ENCODE measurements around the gene HSD17B14.

The HSD17B14 gene

DNA sequence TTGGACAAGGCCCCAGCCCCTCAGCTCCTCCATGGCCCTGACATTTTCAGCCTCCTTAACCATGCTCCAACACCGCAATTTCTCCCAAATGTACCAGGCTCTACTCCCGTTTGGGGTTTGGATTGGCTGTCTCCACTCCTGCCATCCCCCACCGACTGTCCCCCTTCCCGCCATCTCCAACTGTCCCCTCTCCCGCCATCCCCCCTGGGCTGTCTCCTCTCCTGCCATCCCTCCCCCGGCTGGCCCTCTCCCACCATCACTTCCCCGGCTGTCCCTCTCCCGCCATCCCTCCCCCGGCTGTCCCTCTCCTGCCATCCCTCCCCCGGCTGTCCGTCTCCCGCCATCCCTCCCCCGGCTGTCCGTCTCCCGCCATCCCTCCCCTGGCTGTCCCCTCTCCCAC, 30.8 kb downstream of the HSD17B14 start:
- TF ChIP-seq, protein P1, sequence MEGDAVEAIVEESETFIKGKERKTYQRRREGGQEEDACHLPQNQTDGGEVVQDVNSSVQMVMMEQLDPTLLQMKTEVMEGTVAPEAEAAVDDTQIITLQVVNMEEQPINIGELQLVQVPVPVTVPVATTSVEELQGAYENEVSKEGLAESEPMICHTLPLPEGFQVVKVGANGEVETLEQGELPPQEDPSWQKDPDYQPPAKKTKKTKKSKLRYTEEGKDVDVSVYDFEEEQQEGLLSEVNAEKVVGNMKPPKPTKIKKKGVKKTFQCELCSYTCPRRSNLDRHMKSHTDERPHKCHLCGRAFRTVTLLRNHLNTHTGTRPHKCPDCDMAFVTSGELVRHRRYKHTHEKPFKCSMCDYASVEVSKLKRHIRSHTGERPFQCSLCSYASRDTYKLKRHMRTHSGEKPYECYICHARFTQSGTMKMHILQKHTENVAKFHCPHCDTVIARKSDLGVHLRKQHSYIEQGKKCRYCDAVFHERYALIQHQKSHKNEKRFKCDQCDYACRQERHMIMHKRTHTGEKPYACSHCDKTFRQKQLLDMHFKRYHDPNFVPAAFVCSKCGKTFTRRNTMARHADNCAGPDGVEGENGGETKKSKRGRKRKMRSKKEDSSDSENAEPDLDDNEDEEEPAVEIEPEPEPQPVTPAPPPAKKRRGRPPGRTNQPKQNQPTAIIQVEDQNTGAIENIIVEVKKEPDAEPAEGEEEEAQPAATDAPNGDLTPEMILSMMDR (IDR thresholded peaks at IDR 0.05; ENCODE audit: borderline replicate concordance, insufficient read depth, low read depth, low read length) = no peak
- no peak overlapping the region for H3K4me3 ChIP-seq (ENCODE audit: low read depth, low read length)

DNA sequence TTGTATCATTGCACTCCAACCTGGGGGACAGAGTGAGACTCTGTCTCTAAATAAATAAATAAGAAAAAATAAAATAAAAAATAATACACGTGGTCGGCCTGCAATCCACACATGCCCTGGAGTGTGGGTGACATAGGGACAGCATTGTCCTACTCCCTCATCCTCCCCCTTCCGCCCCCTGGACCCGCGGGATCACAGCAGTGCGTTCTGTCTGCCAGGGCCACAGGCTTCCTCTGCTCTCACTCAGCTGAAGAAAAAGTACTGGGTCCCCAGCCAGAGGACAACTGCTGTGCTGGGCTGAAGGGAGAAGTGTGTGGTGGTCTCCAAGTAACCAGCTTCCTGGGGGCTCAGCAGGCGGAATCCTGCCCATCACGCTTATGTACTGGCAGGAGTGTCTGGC, 31.8 kb downstream of the HSD17B14 start:
- TF ChIP-seq, protein P1 (IDR thresholded peaks at IDR 0.05; ENCODE audit: borderline replicate concordance, insufficient read depth, low read depth, low read length) = no peak
- H3K4me3 ChIP-seq (ENCODE audit: low read depth, low read length) = no peak overlapping the region

DNA sequence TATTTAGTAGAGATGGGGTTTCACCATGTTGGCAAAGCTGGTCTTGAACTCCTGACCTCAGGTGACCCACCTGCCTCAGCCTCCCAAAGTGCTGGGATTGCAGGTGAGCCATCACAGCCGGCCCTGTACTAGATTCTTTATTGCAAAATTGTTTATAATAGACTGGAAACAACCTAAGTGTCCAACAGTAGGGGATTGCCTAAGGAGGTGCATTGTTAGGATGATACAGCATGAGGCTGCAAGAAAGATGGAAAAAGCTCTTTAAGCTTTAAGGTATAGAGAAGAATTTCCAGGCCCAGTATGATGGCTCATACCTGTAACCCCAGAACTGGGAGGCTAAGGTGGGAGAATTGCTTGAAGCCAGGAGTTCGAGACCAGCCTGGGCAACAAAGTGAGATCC, 33.7 kb downstream of the HSD17B14 start:
- TF ChIP-seq, protein P1 (IDR thresholded peaks at IDR 0.05; ENCODE audit: borderline replicate concordance, insufficient read depth, low read depth, low read length) = no peak
- H3K4me3 ChIP-seq (ENCODE audit: low read depth, low read length) = no peak overlapping the region

DNA sequence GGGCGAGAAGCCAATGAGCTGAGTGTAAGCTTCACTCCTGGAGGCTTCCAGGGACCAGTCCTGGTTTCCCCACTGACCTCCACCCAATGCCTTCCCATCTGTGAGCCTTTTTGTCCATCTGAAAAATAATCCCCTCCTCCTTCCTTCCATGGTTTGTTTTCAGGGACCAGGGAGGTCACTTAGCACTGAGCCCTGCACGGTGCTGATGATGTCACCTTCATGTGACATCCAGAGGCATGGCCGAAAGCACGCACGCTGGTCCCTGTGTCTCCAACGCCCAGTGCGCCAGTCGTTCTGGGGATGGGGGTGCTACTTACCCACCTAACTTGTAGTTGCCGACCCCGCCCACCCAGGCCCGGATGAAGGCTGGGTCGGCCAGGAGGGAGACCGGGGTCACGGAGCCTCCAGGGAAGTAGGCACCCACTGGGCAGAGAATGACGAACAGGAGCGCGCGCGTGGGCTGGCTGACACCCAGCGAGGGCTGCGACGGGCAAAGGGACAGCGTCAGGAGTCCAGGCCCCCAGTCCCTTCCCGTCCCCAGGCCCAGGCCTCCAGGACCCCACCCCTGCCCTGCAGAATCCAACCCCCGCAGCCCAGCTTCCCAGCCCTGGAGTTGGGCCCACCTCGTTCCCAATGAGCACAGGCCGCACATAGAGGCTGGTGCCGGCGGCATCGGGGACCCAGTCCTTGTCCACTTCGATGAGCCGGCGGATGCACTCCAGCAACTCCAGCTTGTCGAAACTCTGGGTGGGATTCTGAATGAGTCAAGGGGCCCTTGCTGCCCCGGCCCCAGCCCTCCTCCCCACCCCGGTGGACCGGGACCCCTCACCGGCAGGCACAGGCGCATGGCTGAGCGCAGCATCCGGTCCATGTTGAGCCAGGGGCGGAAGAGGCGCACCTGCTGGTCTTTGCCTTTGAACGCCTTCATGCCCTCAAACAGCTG, 36.7 kb downstream of the HSD17B14 start:
- TF ChIP-seq, protein P1 (IDR thresholded peaks at IDR 0.05; ENCODE audit: borderline replicate concordance, insufficient read depth, low read depth, low read length) = no peak
- no peak overlapping the region for H3K4me3 ChIP-seq (ENCODE audit: low read depth, low read length)

DNA sequence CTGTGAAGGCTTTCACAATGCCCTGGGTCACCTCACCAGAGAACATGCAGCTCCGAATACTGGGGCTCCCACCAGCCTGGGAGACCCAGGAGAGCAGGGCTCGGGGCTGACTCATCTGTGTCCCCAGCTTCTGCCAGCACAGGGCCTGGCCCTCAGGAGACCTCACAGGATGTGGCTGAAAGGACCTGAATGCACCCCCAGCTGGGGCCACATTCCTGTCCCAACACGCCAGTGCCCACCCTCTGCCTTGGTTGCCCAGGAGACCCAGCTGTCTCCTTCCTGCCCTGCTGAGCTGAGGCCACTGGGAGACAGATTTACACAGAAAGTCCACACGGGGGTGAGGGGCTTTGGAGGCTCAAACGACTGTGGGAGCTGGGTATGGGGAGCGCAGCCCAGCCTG, 37.4 kb downstream of the HSD17B14 start:
- TF ChIP-seq, protein P1 (IDR thresholded peaks at IDR 0.05; ENCODE audit: borderline replicate concordance, insufficient read depth, low read depth, low read length) = no peak
- H3K4me3 ChIP-seq (ENCODE audit: low read depth, low read length) = no peak overlapping the region

DNA sequence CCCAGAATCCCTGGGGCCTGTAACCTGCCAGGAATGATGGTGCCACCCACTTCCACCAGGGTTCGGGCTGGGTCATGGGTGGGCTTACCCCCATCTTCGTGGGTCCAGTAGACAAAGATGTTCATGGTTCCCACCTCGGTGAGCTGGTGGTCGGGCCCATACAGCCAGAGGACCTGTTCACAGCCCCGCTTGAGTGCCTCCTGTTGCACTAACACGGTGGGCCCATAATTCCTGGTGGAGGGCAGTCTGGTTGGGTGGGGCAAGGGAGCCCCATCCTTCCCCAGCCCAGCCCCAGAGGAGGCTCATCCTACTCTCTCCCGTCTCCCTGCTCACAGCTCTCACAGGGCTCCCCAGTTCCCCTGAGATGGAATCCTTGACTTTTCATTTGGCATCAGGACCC, 39.2 kb downstream of the HSD17B14 start:
- TF ChIP-seq, protein P1 (IDR thresholded peaks at IDR 0.05; ENCODE audit: borderline replicate concordance, insufficient read depth, low read depth, low read length) = no peak
- H3K4me3 ChIP-seq (ENCODE audit: low read depth, low read length) = no peak overlapping the region
